ENCODE data around the gene CDH15.

GRCh38 chr16:89207993-89208392 is 36.4 kb downstream of the CDH15 start:
- no peak for TF ChIP-seq EZH2phosphoT487 (IDR thresholded peaks at IDR 0.05; ENCODE audit: insufficient read depth, low read depth)
- no peak for TF ChIP-seq EZH2 (IDR thresholded peaks at IDR 0.05; ENCODE audit: insufficient read depth, poor library complexity, severe bottlenecking)
